ENCODE results near the gene VPS37D. TPM values are rescaled to one million over a fixed set of nuclear protein-coding genes. Genes with fewer than 3 reads are reported as not detected.

VPS37D gene
- total RNA-seq, 4 donors from 2014 or later = 2.4 to 6.9 (median 4.1) TPM

- DNase-seq (ENCODE audit: low spot score in 2 of 2) = no peak
- no peak overlapping the region for H3K4me3 ChIP-seq (ENCODE audit: low read depth, poor library complexity, severe bottlenecking)
- intact Hi-C loops (cut with DNase I; ENCODE audit: low total_unique reads) = no loop called here
- 76 to 82% methylated on average over 8 of the region's 8 CpGs for WGBS, 2 donors
- TF ChIP-seq POLR2A (IDR thresholded peaks at IDR 0.05) = no peak
- TF ChIP-seq, protein P1, sequence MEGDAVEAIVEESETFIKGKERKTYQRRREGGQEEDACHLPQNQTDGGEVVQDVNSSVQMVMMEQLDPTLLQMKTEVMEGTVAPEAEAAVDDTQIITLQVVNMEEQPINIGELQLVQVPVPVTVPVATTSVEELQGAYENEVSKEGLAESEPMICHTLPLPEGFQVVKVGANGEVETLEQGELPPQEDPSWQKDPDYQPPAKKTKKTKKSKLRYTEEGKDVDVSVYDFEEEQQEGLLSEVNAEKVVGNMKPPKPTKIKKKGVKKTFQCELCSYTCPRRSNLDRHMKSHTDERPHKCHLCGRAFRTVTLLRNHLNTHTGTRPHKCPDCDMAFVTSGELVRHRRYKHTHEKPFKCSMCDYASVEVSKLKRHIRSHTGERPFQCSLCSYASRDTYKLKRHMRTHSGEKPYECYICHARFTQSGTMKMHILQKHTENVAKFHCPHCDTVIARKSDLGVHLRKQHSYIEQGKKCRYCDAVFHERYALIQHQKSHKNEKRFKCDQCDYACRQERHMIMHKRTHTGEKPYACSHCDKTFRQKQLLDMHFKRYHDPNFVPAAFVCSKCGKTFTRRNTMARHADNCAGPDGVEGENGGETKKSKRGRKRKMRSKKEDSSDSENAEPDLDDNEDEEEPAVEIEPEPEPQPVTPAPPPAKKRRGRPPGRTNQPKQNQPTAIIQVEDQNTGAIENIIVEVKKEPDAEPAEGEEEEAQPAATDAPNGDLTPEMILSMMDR (IDR thresholded peaks at IDR 0.05) = no peak
Observed at GRCh38 chr7:73681031-73681430, 13.4 kb downstream of the VPS37D start.

DNA sequence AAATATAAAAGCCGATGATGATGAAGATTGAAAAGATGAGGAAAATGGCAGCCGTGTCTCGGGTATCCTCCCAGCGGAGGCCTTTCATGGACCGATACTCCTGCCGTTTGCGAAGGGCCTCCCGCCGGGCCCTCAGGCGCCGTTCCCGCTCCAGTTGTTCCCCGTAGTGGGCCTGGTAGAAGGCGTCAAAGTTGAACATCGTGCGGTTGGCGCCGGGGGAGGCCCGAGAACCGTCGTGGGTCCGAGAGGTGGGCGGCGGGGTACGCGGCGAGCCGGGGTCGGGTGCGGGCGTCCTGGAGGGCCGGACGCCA, 15.1 kb downstream of the VPS37D start:
- peak overlapping the region; percentile 83 for H3K4me3 ChIP-seq (ENCODE audit: low read depth, poor library complexity, severe bottlenecking)
- intact Hi-C loops (cut with DNase I; ENCODE audit: low total_unique reads) = no loop called here
- TF ChIP-seq, protein P1 (IDR thresholded peaks at IDR 0.05) = no peak
- TF ChIP-seq POLR2A (IDR thresholded peaks at IDR 0.05) = no peak
- no peak for DNase-seq (ENCODE audit: low spot score in 2 of 2)
- 1% methylated on average over 23 to 33 of the region's 33 CpGs for WGBS, 2 donors

DNA sequence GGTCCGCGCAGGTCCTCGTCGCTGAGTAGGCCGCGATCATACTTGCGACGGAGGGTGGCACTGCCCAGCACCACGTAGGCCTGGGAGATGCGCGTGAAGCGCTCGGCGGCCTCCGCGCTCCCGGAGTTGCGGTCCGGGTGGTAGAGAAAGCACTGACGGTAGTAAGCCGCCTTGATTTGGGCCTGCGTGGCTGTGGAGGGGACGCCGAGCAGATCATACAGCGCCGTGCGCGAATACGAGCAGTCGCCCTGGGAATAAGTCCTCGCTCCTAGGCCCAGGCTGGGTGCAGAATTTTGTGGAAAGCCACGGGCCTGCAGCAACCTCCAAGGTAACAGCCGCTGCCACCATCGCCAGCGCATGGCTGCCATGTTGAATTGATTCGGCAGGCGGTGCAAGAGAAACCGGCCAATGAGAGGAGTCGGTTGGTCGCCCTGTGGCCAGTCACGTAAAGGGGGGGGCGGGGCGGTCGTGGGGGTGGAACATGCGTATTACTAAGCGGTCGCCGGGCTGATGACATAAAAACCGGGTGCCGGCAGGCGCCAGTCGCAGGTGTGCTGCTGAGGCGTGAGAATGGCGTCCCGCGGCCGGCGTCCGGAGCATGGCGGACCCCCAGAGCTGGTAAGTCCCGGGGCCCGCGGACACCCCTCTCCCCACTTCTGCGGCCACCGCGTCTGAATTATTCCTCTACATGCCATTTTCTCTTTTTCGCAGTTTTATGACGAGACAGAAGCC, 15.6 kb downstream of the VPS37D start, which contains the start of the genes BUD23 and DNAJC30:
Gene BUD23 (plus strand): TSS at position 542 of the 732 bp plus-strand sequence. CDS start 29 bp downstream, at position 571.
Gene DNAJC30 (minus strand): TSS at position 398 of the 732 bp plus-strand sequence. CDS start 30 bp downstream, at position 368.
- peak; percentile 98 to 99 for DNase-seq (ENCODE audit: low spot score in 2 of 2)
- WGBS, 2 donors = 0 to 1% methylated on average over 41 to 53 of the region's 68 CpGs
- TF ChIP-seq POLR2A (IDR thresholded peaks at IDR 0.05) = no peak
- intact Hi-C loops (cut with DNase I; ENCODE audit: low total_unique reads) = no loop called here
- peak within 1 kb of the TSS; percentile 83 for H3K4me3 ChIP-seq (ENCODE audit: low read depth, poor library complexity, severe bottlenecking)

GRCh38 chr7:73683788-73684693, 16.4 kb downstream of the VPS37D start:
- intact Hi-C loops (cut with DNase I; ENCODE audit: low total_unique reads) = no loop called here
- H3K4me3 ChIP-seq (ENCODE audit: low read depth, poor library complexity, severe bottlenecking) = peak overlapping the region; percentile 71
- no peak for DNase-seq (ENCODE audit: low spot score in 2 of 2)
- TF ChIP-seq, protein P1 (IDR thresholded peaks at IDR 0.05) = no peak
- no peak for TF ChIP-seq POLR2A (IDR thresholded peaks at IDR 0.05)
- WGBS, 2 donors = 25 to 28% methylated on average over 58 of the region's 58 CpGs

DNA sequence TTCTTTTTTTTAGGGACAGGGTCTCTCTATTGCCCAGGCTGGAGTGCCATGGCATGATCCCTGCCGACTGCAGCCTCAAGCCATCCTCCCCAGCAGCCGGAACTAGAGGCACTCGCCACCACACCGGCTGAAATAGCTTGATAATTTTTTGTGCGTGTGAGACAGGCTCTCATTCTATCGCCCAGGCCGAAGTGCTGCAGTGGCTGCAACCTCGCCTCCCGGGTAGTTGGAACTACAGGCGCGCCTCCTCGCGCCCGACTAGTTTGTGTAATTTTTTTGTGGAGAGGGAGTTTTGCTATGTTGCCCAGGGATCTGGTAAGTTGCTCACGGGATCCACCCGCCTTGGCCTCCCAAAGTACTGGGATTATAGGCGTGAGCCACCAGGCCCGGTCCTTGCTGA, 17.7 kb downstream of the VPS37D start:
- intact Hi-C loops (cut with DNase I; ENCODE audit: low total_unique reads) = no loop called here
- WGBS, 2 donors = 95 to 96% methylated on average over 18 of the region's 18 CpGs
- no peak for DNase-seq (ENCODE audit: low spot score in 2 of 2)
- no peak for TF ChIP-seq POLR2A (IDR thresholded peaks at IDR 0.05)
- TF ChIP-seq, protein P1 (IDR thresholded peaks at IDR 0.05) = no peak
- no peak overlapping the region for H3K4me3 ChIP-seq (ENCODE audit: low read depth, poor library complexity, severe bottlenecking)

DNA sequence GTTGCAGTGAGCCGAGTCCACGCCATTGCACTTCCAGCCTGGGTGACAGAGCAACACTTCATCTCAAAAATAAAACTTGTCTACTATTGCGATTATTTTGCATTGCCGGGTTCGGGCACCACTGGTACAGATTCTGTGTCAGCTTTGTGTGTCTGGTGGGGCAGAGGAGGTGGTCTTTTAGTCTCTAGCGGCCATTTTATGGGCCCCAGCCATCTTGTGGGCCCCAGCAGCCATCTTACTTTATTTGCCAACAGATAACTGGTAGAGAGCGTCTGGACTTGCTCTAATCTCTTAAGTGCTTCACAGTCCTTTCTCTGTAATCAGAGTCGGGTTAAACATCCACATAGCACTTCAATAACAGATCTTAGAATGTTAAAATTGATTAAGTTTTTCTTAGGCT, 20.7 kb downstream of the VPS37D start:
- TF ChIP-seq POLR2A (IDR thresholded peaks at IDR 0.05) = no peak
- TF ChIP-seq, protein P1 (IDR thresholded peaks at IDR 0.05) = no peak
- H3K4me3 ChIP-seq (ENCODE audit: low read depth, poor library complexity, severe bottlenecking) = no peak overlapping the region
- no peak for DNase-seq (ENCODE audit: low spot score in 2 of 2)
- WGBS, 2 donors = 95% methylated on average over 8 of the region's 8 CpGs
- intact Hi-C loops (cut with DNase I; ENCODE audit: low total_unique reads) = no loop called here
